Tongue (tissue), 3 donors: ENCODE results near the gene PNLIPRP3. TPM values are rescaled to one million over a fixed set of nuclear protein-coding genes. Genes with fewer than 3 reads are reported as not detected.
A peak's percentile ranks its signal among the peaks of the same experiment; 100 is the strongest.

Experiments used
- DNase-seq: peaks from one replicate; pipeline ENCODE4 v3.0.0-alpha.2; 2015
- small RNA-seq: library from RNA; depleted of rRNA; stranded (forward); fragments of <200 nt; gene quantifications from one replicate; pipeline ENCODE3, GENCODE V24; 2014; ENCODE audit warnings: low replicate concordance
- total RNA-seq: library from RNA; depleted of rRNA; stranded (reverse); fragments of >200 nt; gene quantifications from one replicate; pipeline ENCODE4 v1.2.3, GENCODE V29; 2014

PNLIPRP3 gene
- total RNA-seq, 1 donor from 2014 or later: not detected

DNA sequence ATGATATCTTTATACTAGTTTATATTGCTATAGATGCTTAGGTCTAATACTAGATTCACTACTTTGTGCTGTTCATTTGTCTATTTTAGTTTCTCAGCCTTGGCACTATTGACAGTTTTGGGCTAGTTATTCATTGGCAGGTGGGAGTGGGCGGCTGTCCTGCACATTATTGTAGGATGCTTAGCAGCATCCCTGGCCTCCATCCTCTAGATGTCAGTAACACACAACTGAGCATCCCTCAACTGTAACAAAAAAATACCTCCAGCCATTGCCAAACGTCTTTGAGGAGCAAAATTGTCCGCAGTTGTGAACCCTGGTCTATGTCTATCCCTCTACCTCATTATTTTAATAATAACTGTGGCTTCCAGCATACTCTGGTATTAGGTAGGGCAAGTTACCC, 83.7 kb downstream of the PNLIPRP3 start:
- no peak for DNase-seq

DNA sequence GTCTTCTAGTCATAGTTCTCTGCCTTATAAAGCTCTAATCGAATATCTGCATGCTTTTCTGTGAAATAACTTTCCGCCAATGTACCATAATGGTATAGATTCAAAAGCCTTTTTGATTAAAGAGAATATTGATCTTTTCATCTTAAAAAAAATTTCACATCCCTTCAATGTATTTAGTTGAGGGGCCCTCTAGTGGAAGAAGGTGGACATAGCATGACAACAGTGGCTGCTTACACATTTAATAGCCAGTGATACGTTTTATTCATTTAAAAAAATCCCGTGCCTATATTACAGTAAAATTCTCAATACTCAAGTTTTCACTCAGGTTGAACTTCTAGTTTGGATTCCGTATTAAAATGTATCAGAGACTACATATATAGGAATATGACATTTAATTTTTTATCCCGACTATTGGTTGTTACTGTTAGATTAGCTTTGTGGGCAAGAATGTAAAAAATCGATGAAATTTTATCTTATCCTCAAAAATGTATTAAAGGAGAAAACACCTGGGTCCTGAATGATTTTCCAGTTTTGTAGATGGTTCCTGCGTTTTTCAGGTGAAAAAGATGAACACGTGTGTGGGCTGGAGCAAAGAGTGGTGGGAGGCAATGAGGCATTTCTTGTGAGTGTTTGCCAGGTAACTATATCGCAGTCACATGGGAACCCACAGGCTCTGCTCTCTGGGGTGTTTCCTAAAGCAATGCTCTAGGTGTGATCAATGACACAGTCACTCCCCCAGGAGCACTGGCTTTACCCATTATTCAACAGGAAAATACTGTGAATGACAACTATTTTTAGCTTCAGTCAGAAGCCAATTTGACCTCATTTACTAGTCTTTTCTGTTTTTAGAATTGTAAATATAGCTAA, 94.0 kb downstream of the PNLIPRP3 start:
- DNase-seq: peak; percentile 58

DNA sequence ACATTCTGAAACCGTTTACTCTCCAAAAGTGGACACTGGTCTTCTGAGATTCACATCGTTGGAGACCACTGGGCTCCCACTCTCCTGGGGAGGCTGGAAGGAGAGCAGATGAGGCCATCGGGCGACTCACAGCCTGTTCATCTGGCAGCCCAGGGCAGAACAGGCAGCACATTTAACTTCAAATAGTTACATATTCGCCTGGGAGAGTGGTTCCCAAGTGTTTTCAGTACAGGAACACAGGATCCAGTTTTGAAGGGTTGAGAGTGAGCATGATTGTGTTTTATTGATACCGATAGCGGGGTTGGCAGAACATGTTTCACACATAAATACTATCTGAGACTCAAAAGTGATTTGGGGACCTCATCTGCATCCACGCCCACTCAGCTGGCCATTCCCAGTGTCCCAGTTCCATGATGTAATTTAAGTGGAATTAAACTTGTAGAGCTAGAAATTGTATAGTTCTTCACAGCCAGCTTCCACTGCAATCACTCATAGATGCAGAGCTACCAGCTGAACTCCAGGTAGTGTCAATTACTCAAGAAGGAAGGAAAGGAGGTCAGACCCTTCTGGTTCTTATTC, 95.2 kb downstream of the PNLIPRP3 start:
- no peak for DNase-seq

DNA sequence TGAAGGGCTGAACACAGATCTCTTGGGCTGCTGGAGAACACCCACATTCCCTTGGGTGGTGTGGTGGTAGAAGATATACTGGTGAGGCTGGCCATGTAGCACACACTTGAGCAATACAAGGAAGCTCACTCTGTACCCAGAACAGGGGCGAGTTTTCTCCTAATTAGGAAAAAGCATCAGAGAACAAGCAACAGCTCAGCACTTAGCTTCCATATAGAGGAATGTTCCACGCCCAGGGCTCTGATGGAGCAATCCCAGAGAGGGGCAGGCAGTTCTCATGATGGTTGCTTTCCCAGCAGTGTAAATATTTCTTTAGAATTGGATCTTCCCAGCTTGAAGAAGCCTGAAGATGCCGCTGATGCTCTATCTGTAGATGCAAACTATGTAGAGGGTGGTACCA, 97.1 kb downstream of the PNLIPRP3 start:
- DNase-seq: no peak

DNA sequence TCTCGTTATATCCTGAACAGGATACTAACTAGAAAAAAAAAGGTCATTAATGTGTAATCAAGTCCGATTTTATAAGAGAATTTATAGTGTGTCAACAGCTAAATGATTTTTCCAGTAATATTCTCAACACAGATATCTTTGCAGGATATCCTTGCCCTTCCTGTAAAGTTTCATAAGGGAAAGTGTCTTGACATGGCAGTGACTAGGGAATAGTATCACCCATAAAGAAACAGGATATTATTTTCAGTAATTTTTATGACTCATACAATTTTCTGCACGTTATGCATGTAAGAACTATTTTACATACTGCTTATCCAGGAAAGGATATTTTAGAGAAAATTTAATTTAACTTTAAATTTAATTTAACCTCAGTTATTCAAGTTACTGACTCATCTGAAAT, 98.6 kb downstream of the PNLIPRP3 start:
- DNase-seq: no peak

Small RNA genes lying within 50 kb of the gene (small RNA-seq; reads per million reads assigned to genes)
- gene SNRPGP6: not detected

Other genes with a start within 250 kb of the PNLIPRP3 start
- 122 TPM for gene GFRA1, start 154.6 kb upstream of the PNLIPRP3 start, total RNA-seq
- gene CCDC172, start 103.4 kb upstream of the PNLIPRP3 start, total RNA-seq: not detected
- 1.8 TPM for gene PNLIP, start 118.1 kb downstream of the PNLIPRP3 start, total RNA-seq
- 0.31 TPM for gene PNLIPRP1, start 163.1 kb downstream of the PNLIPRP3 start, total RNA-seq
- gene PNLIPRP2, start 193.1 kb downstream of the PNLIPRP3 start, total RNA-seq: not detected